Ovary (tissue), 9 donors: ENCODE results near the gene MAML2. TPM values are rescaled to one million over a fixed set of nuclear protein-coding genes. Genes with fewer than 3 reads are reported as not detected.

ENCODE experiments used
- DNase-seq, 5 donors: peaks; one replicate each; pipeline ENCODE4 v3.0.0-alpha.2; 2019 to 2020
- H3K27ac ChIP-seq, 2 donors: fragments of 200-600 bp; one replicate each; pipeline versions ENCODE4 v1.5.1 to v1.8.0; 2019 to 2022
- H3K27me3 ChIP-seq: fragments of 200-600 bp; one replicate; pipeline ENCODE4 v1.8.0; 2022
- H3K36me3 ChIP-seq: fragments of 200-600 bp; sonication (generic); one replicate; pipeline ENCODE4 v1.5.1; 2019
- H3K4me1 ChIP-seq: one replicate; pipeline ENCODE4 v1.8.1; 2013; ENCODE audit warnings: mild to moderate bottlenecking, moderate library complexity; ENCODE audit not compliant: insufficient read depth
- H3K4me3 ChIP-seq: fragments of 200-600 bp; sonication (generic); one replicate; pipeline ENCODE4 v1.5.1; 2017
- H3K9me3 ChIP-seq, 2 donors: fragments of 200-600 bp in 1 of 2; sonication (generic) in 1 of 2; one replicate each; pipeline versions ENCODE4 v1.5.1 to v1.8.1; 2013 to 2019; ENCODE audit warnings: mild to moderate bottlenecking in 1 of 2, moderate library complexity in 1 of 2
- EP300 ChIP-seq: sonication (generic); formaldehyde crosslinking; IDR thresholded peaks from one replicate; pipeline ENCODE4 v1.6.1; 2017; ENCODE audit warnings: antibody characterized with exemption
- POLR2A ChIP-seq: fragments of 450-650 bp; IDR thresholded peaks from one replicate; pipeline ENCODE4 v1.6.1; 2017; ENCODE audit warnings: antibody characterized with exemption, mild to moderate bottlenecking, moderate library complexity
- WGBS, 3 donors: extraction: QIAGEN DNeasy Blood & Tissue Kit in 1 of 3; methylation state at CpG; one replicate each; pipeline versions ENCODE4 v1.1.5 to v1.1.7; 2013 to 2017; 5-methylcytosine and 5-hydroxymethylcytosine counted together
- intact Hi-C, 4 donors: fragments of 100-400 bp; cut with DNase I; formaldehyde crosslinking; loops; one replicate each; pipeline versions ENCODE4 v1.11.0 to v1.15.1; 2022 to 2023
- polyA plus RNA-seq, 2 donors: library from polyadenylated mRNA; stranded (reverse); fragments of 200-250 nt in 1 of 2; fragments of 350-450 nt in 1 of 2; fragmentation: Illumina TruSeq in 1 of 2; extraction: RNeasy Lipid Tissue Mini Kit (QIAGEN cat#74804) in 1 of 2; gene quantifications; one replicate each; pipeline ENCODE4 v1.2.3, GENCODE V29; 2013 to 2014
- total RNA-seq, 7 donors: library from RNA; depleted of rRNA in 2 of 7; stranded (reverse); fragments of >200 nt in 2 of 7; fragmentation: NEBNext Ultra II Directional in 3 of 7; extraction: Animal tissue kit (Norgen Biotek cat#: 25700) in 3 of 7; gene quantifications; one replicate each; pipeline versions ENCODE4 v1.1.0 to v1.2.4, GENCODE V29; 2016 to 2023
- TF ChIP-seq, protein P1 (sequence below), 3 donors: fragments of 450-650 bp in 2 of 3; fragments of 200-600 bp in 1 of 3; IDR thresholded peaks; one replicate each; pipeline versions ENCODE4 v1.5.1 to v1.8.0; 2016 to 2022; ENCODE audit warnings: antibody characterized with exemption in 3 of 3, mild to moderate bottlenecking in 1 of 3
- donor health status: DM: no; HTN: no; CAD: no; lungs with moderate emphysema.
- donor health status: DM: no; HTN: no; CAD: no.
- donor health status: Bipolar disorder and iron deficiency.
- donor health status: DM: yes; HTN: yes; CAD: no.
- donor health status: DM: no; HTN: no; CAD: no.
- donor health status: DM: yes; HTN: yes; CAD: no.

Gene MAML2
- total and polyA plus RNA-seq, 9 donors: 7.3 to 17.5 (median 14.6) TPM

DNA sequence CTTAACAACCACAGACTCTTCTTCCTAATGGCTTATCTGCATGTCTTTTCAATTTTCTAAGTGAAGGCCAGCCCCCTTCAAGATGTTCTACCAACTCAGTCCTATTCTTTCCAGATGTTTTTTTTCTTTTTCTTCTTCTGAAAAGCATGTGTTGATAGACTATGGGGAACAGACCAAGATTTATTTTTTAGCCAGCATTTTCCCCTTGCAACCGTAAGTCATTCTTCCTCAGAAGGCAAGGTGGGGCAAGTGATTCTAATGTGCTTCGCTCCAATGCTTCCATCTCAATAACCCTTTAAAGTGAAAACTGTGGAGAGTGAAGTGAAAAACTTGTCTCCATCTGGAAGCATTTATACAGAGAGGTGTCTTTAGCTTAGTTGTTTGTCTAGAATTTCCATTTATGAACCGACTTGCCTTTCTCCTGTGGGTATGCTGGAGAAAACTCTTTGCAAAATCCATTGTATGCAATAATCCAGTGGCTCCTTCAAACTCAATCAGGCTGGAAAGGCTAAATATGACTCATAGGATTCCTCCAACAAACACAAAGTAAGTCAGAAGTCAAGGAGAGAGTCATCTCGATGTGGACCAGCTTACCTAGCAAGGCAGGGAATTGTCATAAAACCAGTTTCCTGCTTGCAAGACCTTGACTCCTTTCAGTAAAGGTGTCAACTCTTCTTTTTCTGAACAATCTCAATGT is 83.7 kb downstream of the MAML2 start:
- TF ChIP-seq, protein P1, sequence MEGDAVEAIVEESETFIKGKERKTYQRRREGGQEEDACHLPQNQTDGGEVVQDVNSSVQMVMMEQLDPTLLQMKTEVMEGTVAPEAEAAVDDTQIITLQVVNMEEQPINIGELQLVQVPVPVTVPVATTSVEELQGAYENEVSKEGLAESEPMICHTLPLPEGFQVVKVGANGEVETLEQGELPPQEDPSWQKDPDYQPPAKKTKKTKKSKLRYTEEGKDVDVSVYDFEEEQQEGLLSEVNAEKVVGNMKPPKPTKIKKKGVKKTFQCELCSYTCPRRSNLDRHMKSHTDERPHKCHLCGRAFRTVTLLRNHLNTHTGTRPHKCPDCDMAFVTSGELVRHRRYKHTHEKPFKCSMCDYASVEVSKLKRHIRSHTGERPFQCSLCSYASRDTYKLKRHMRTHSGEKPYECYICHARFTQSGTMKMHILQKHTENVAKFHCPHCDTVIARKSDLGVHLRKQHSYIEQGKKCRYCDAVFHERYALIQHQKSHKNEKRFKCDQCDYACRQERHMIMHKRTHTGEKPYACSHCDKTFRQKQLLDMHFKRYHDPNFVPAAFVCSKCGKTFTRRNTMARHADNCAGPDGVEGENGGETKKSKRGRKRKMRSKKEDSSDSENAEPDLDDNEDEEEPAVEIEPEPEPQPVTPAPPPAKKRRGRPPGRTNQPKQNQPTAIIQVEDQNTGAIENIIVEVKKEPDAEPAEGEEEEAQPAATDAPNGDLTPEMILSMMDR (IDR thresholded peaks at IDR 0.05): no peak
- TF ChIP-seq POLR2A (no peak), EP300 (no peak)
- intact Hi-C loops: no loop called here
- Histone ChIP-seq H3K27me3 (no peaks in the 10 kb centered on the region), H3K36me3 (no peaks in the 10 kb centered on the region), H3K4me3 (no peak overlapping the region), H3K4me1 (peaks cover 17% of the 10 kb centered on the region), H3K27ac (no peak overlapping the region), H3K9me3 (no peaks in the 10 kb centered on the region)
- DNase-seq: no peak
- WGBS, 3 donors: 50 to 59% (median 58%) methylated on average over 4 of the region's 4 CpGs

DNA sequence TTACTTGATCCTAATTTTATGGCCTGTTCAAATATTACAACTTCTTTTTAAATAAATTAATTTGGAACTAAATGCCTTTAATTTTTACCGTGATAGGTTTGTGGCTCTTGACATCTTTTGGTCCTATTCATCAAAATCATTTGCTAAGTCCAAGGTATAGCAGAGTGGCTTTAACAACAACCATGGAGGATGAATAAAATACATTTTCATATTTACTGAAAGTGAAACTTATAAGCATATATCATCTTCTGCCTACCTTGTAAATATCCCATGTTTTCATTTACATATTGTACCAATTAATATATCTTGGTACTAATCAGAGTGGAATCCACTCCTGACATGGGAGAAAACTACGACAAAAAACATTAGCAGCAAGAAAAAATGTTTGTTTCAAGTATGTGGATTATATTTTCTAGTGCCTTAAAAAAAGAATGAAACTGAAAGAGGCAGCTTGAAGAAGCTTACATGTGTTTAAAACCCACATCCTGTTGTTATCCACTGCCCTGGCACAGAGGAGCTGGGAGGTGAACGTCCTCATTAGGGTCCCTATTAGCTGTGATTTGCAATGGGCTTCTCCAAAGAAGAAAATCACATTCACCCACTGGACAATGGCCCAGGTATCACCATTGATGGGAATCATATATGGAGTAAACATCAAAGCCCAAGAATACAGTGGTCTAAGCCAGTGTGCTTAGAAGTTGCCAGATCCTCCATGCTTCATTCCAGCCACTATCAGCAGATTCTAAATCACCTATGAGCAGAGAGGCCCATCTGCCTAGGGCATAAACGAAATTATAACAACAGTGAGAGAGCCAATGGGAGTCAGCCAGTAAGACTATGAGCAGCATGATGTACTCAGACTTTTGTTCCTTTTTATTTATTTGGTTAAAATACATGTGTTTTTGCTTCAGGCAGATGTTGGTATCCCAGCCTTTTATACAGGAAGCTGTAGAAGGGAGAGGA is 84.7 kb downstream of the MAML2 start:
- TF ChIP-seq EP300: no peak
- TF ChIP-seq POLR2A: no peak
- TF ChIP-seq, protein P1 (IDR thresholded peaks at IDR 0.05): no peak
- H3K4me3 ChIP-seq: no peak overlapping the region
- intact Hi-C loops: no loop called here
- WGBS, 3 donors: 31 to 37% (median 32%) methylated on average over 4 of the region's 4 CpGs
- H3K27ac ChIP-seq: no peak overlapping the region
- no peaks in the 10 kb centered on the region for H3K9me3 ChIP-seq
- H3K4me1 ChIP-seq: peaks cover 17% of the 10 kb centered on the region
- no peaks in the 10 kb centered on the region for H3K27me3 ChIP-seq
- DNase-seq: no peak
- H3K36me3 ChIP-seq: no peaks in the 10 kb centered on the region

DNA sequence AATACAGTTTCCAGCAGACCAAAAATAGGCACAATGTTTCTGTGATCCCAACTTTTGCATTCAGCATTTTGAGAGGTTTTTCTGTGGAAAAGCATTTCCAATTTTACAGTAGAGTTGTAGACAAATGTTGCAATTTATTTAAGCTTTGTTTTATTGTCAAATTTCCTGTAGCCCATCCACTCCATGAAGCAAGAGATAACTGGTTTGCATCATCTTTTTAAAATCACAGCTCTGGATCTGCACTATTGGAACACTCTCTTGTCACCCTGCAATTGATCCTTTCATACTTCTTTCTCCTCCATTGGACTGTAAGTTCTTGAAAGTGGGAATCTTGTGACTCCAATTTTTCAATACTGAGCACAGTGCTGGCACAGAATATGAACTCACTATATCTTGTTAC is 86.0 kb downstream of the MAML2 start:
- H3K27me3 ChIP-seq: no peaks in the 10 kb centered on the region
- no peaks in the 10 kb centered on the region for H3K9me3 ChIP-seq
- H3K27ac ChIP-seq: no peak overlapping the region
- DNase-seq: no peak
- intact Hi-C loops: no loop called here
- TF ChIP-seq EP300: no peak
- no peak for TF ChIP-seq POLR2A
- TF ChIP-seq, protein P1 (IDR thresholded peaks at IDR 0.05): no peak
- no peaks in the 10 kb centered on the region for H3K36me3 ChIP-seq
- H3K4me1 ChIP-seq: peaks cover 17% of the 10 kb centered on the region
- H3K4me3 ChIP-seq: no peak overlapping the region

DNA sequence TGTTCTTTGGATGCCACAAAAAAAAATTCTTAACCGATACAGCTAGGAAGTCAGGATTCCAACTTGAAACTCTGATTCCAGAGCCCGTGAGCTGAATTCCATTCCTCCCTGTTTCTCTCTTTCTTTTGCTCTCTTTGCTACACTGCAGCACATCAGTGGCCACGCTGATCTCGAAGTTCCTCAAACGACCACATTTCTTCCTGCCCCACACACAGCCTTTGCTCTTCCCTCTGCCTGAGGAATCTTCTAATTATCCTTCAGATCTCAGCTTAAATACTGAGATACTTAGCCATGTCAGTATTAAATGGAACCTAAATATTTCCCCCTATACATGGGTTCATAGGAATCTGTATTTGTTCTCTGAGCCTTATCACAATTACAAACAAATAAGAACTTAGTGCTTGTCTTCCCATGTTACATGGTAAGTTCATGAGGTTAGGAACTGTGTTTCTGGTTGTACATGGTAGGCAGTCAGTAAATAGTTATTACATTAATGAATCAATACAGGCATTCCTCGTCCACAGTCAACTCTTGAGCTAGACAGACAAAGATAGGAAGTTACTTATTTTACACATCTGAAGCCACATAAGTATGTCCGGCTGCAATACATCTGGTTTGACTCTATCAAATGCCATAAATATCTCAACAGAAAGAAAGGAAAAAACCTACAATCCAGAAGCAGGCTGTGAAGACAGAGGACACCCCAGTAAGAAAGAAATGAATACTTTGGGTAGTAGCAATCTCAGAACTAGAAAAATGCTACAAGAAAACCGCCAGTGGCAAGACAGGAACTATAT is 86.6 kb downstream of the MAML2 start:
- no peaks in the 10 kb centered on the region for H3K27me3 ChIP-seq
- H3K4me1 ChIP-seq: peaks cover 17% of the 10 kb centered on the region
- TF ChIP-seq EP300 (no peak), POLR2A (no peak)
- TF ChIP-seq, protein P1 (IDR thresholded peaks at IDR 0.05): no peak
- H3K4me3 ChIP-seq: no peak overlapping the region
- H3K36me3 ChIP-seq: no peaks in the 10 kb centered on the region
- DNase-seq: no peak
- no peak overlapping the region for H3K27ac ChIP-seq
- intact Hi-C loops: no loop called here
- 85 to 89% (median 86%) methylated on average over 8 of the region's 8 CpGs for WGBS, 3 donors
- no peaks in the 10 kb centered on the region for H3K9me3 ChIP-seq
